Activated CD4-positive, alpha-beta T cell treated with anti-CD3 and anti-CD28 coated beads, Interleukin-2, Interleukin-4, amounts not matched to agents 100 ng/mL and 50 ng/mL, durations not matched to agents 16 hours and 8 hours (primary cell): ENCODE data around the gene RIMBP2.
"Not testable (repeated sequence)": the region's sequence is repeated elsewhere in the genome, so short reads cannot be mapped to it uniquely, and the experiment has no call there.

Experiments used
- DNase-seq: peaks from one replicate; pipeline ENCODE4 v3.0.0-alpha.2; 2020; ENCODE audit warnings: low spot score

RIMBP2 gene

DNA sequence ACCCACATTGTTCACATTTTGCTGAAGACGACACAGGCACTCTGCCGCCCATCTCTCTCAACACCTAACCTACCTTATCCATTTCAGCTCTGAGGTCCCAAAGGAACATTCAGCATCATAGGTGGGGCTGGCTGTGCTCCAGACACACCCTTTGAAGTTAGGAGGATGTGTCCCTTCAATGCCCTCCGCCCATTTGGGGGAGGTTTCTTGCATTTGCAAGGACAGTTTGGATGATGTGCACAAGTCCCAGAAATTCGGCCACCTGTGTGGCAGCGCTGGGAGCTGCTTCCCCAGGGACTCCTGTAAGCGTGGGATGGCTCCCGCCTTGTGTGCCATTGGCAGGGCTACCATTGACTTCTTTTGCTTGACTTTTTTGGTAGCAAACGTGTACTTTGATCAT, 113.8 kb downstream of the RIMBP2 start:
- no peak for DNase-seq

DNA sequence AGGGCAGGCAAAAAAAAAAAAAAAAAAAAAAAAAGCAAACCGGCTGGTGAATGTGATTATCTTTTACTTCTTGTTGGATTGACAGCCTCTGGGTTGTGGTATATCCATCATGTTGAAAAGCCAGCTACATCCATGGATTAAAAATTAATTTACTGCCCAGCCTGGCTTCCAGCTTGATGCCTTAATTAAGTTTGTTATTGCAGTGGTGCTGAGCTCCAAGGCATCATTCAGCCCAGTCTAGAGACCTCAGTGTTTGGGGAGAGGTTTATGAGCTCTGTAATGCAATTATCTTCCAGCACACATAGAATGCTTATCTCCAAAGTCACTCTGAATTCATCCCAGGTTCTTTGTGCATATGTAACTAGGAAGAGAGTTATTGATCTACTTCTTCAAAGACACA, 114.8 kb downstream of the RIMBP2 start:
- DNase-seq = no peak

DNA sequence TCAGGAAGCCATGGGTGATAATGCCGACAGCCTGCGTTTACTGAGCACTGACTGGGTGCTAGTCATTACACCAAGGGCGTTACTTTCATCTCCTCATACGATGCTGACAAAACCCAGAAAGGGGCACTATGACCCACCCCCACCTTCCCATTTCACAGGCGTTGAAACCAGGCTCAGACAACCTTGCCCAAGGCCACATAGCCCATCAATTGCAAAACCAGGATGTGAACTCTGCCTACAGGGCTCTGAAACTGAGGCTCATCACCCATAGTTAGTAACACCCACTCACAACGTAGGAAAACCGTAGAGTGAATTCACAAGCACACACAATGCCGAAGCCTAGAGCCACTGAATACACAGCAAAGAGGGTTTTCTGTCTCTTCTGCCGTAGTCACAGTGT, 119.9 kb downstream of the RIMBP2 start:
- DNase-seq = no peak

DNA sequence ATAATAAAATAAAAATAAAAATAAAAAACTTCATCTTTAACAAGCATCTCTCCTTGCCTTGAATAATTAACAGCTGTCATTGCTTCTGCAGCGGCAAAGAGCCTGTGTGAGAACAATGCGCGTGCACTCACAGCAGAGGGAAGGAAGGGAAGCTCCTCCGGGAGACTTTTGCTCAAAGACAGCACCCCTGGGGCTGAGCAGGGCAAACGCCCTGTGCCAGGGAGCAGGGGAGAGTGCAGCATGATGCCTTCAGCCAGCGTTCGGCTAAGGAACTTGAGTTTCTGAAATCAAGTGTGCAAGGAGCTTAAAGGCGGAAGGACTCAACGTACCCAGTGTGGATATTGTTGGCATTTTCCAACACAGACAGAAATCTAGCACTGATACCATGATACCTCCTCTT, 120.5 kb downstream of the RIMBP2 start:
- DNase-seq = no peak

DNA sequence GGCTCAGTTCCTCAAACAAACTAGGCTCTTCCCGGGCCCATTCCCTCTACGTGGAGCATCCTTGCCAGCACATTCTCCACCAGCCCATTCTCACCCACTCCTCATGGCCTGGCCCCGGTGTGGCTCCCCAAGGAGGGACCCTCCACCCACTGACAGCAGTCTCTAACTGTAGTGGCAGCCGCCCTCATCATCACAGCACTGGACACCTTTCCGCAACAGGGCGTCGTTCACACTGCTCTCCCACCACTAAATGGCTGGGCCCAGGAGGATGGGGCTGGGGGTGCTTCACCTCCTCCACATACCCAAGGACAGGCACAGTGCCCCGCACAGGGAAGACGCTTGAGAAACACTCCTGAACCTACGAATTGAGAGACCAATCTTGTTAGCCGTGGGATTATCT, 123.0 kb downstream of the RIMBP2 start:
- DNase-seq = no peak

GRCh38 chr12:130592641-130593040, 123.5 kb downstream of the RIMBP2 start:
- no peak for DNase-seq

- no peak for DNase-seq
Measured at GRCh38 chr12:130591736-130592135, 124.4 kb downstream of the RIMBP2 start.

DNA sequence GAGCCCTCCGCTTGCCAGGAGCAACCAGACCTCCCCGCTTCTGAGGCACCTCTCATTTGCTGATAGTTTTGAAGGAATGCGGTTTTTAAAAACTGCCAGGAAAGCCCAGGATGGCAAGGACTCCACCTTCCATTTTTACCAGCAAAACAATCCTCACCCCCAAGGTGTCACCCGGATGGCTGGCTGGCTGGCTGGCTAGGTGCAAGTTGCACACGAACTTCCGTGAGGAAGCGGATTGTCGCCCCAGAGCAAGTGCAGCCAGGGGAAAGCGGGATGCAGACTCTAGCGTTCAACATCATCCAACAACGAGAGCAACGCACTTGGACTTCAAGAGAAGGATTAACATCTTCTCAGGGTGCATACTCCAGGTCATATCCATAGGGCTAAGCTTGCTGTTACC, 125.4 kb downstream of the RIMBP2 start:
- no peak for DNase-seq

GRCh38 chr12:130589540-130590317, 126.4 kb downstream of the RIMBP2 start:
- DNase-seq = no peak

- no peak for DNase-seq
Measured at GRCh38 chr12:130588696-130589539, 127.2 kb downstream of the RIMBP2 start.

DNA sequence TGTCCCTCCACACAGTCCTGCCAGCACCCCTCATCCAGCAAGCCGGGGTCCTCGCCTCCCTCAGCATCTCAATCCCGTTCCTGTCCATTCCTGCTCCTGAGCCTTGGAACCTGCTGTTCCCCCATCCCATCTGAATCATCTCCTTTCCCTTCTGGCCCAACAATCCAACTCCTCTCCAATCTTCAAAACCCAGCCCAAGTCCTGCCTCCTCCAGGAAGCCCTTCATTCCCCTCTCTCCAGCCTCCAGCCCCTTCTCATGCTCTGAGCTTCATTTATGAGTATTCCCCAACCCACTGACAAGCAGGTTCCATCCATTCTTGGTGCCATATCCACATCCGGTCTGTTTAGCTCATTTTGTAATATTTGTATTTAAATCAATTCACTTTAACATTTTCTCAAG, 128.1 kb downstream of the RIMBP2 start:
- no peak for DNase-seq

DNA sequence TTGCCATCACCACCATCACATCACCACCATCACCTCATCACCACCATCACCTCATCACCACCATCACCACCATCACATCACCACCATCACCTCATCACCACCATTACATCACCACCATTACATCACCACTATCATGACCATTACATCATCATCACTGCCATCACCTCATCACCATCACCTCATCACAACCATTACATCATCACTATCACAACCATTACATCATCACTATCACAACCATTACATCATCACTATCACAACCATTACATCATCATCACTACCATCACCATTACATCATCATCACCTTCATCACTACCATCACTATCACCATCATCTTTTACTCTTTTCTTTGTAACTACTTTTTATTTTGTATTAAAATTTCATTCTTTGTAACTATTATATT, 131.6 kb downstream of the RIMBP2 start:
- DNase-seq = not testable (repeated sequence)

- DNase-seq = no peak
Measured at GRCh38 chr12:130583800-130584199, 132.3 kb downstream of the RIMBP2 start.

DNA sequence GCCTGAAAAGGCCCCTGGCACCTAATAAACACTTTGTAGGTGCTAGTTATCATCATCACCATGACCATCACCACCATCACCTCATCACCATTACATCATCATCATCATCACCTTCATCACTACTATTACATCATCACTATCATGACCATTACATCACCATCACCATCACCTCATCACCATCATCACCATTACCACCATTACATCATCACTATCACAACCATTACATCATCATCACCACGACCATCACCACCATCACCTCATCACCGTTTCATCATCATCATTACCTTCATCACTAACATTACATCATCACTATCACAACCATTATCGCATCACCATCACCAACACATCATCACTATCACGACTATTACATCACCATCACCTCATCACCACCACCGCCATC, 132.8 kb downstream of the RIMBP2 start:
- no peak for DNase-seq

DNA sequence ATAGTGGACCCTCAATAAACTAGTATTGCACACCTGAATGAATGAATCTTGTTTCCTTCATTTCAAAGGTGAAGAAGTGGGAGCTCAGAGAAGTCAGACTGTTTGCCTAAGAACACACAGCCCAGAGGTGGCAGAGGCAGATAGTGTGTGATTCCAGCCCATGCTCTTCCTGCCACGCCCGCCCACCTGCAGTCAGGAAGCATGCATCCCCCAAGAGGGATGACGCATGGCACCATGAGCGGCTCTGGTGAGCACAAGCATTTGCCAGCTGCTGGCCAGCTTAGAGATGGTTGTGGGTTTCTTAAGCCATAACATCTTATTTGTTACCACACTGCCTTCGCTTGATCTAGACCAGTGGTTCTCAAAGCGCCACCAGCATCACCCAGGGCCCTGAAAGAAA, 133.8 kb downstream of the RIMBP2 start:
- DNase-seq = no peak

DNA sequence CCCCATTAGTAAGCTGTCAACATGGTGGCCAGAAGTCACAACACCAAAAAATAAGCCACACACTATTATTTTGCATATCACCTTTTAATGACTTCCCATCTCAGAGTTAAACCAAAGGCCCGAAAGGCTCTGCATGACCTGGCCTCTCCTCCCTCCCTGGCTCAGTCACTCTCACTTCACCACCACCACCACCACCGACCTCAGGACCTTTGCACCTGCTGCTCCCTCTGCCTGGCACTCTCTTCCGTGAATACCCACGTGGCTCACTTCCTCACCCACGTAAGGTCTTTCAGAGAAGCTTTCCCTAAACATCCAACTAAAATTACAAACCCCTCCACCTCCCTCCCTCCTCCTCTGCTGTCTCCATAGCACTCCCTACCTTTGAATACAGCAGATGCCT, 134.3 kb downstream of the RIMBP2 start:
- no peak for DNase-seq

GRCh38 chr12:130579231-130579630, 136.9 kb downstream of the RIMBP2 start:
- DNase-seq = no peak

- no peak for DNase-seq
Measured at GRCh38 chr12:130577351-130577750, 138.7 kb downstream of the RIMBP2 start.

GRCh38 chr12:130576371-130576816, 139.7 kb downstream of the RIMBP2 start:
- no peak for DNase-seq

DNA sequence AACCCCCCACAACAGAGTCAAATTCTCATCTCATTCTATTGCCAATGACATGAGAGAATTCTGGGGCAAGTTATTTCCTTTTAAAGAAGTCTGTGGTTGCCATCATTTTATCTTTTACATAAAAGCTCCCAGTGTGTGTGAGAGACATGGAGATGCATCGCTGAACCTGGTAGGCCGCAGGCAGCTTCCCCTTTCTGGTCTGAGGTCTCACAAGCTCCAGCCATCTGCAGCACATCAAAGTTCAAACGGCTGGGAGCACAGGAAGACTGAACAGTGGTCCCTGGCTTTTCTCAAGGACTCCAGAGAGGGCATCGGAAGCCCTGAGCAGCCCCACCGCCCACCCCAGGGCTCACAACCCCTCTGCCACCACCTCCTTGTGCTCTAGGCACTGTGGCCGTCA, 141.7 kb downstream of the RIMBP2 start:
- no peak for DNase-seq

DNA sequence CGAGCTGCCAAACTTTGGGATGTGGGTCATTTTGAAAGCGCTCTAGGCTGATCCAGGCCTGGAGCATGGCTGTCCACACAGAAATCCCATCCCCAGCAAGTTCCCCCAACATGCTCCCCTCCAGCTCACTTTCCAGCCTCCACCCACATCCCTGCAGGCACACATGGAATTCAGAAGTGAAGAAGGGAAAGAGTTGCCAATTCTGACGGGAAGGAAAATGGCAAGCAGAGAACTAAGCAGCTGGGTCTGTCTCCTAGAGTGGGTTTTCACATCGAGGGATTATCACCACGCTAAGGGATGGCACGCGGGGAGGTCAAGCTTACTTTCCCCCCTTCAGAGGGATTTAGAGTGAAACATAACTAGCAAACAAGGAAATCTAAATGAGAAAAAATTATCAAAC, 142.3 kb downstream of the RIMBP2 start:
- no peak for DNase-seq

- no peak for DNase-seq
Measured at GRCh38 chr12:130573235-130573634, 142.9 kb downstream of the RIMBP2 start.

DNA sequence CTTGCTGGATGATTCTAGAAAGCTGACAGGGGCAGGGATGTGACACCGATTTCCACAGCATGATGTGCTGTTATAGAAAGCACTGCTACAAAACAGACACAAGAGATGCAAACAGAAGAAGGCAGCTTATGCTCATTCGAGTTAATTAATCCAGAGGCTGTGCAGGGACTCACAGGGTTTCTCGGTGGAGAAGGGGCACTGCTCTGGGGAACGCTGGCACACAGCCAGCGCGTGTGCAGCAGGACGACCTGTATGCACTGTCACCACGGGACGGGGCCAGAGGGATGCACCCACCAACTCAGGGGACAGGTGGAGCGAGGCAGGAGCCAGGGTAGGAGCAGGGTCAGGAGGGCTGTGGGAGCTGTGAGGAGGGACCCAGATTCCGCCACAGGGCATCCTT, 143.5 kb downstream of the RIMBP2 start:
- DNase-seq = no peak
